H1 (cell line): Measurements from ENCODE around the gene GUCA1A. TPM values are rescaled to one million over a fixed set of nuclear protein-coding genes. Genes with fewer than 3 reads are reported as not detected.

ENCODE experiments used
- MAX ChIP-seq: IDR thresholded peaks from 2 replicates; pipeline ENCODE4 v1.6.1; 2012; ENCODE audit warnings: inconsistent platforms
- ZNF274 ChIP-seq: IDR thresholded peaks from 2 replicates; pipeline ENCODE4 v1.7.0; 2012; ENCODE audit warnings: low read length, borderline replicate concordance; ENCODE audit errors: extremely low read depth
- polyA plus RNA-seq, 7 experiments: library from polyadenylated mRNA; depleted of rRNA in 3 of 7; stranded (reverse) in 5 of 7; unstranded in 2 of 7; fragments of >200 nt in 5 of 7; fragments of 200-250 nt in 2 of 7; gene quantifications; 1 replicate in 5 of 7; 2 replicates in 1 of 7; 4 replicates in 1 of 7; pipeline versions ENCODE4 v1.2.1 to v1.2.3, GENCODE V29; 2011 to 2013; ENCODE audit warnings: missing spikeins in 2 of 7, mixed read lengths in 2 of 7
- total RNA-seq: library from RNA; stranded (reverse); fragmentation: NEBNext Ultra II Directional; extraction: Animal tissue kit (Norgen Biotek cat#: 25700); gene quantifications from 2 replicates; pipeline ENCODE4 v1.2.1, GENCODE V29; 2021

GUCA1A gene
- total and polyA plus RNA-seq, 2 of the 8 experiments (the other 6 are each of a cell fraction or from before 2014, with no cell fraction given) = 4.6 to 24.6 TPM

DNA sequence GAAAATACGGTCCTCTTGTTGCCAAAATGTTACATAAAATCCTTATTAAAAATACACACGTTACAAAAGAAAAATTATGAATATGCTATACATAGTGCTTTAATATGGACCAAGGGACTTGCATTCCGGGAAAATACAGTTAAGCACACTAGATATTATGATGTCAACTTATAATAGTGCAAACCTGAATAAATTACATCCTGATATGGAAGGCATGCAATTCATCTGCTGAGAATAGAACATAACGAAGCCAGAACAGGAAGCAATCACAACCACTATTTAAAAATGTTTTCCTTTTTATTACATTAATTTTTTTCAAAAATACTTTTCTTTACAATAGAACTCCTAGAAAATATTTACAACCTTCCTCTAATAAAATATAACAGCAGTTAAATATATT is 52.3 kb downstream of the GUCA1A start (continued):
- no peak for TF ChIP-seq MAX
- no peak for TF ChIP-seq ZNF274
- TF ChIP-seq, all 59 proteins: peak for 0
